PC-9 (cell line): Measurements from ENCODE around the gene TTL. TPM values are rescaled to one million over a fixed set of nuclear protein-coding genes. Genes with fewer than 3 reads are reported as not detected.

Experiments used
- BruUV-seq: library from RNA; stranded (reverse); fragments of 400-500 nt; replicated peaks from 2 replicates; lab custom pipeline; 2021; lab: Mats Ljungman, UMichigan
- CTCF ChIA-PET: fragments of 300-600 bp; sonication (Branson Sonifier 250); formaldehyde crosslinking; loops from one replicate; lab custom pipeline; 2022; ENCODE audit warnings: antibody characterized with exemption; lab: Charles Lee
- POLR2A ChIA-PET: fragments of 300-600 bp; sonication (Branson Sonifier 250); formaldehyde crosslinking; loops from one replicate; lab custom pipeline; 2022; ENCODE audit warnings: antibody characterized with exemption; ENCODE audit not compliant: unreplicated experiment; lab: Charles Lee
- DNase-seq, 2 experiments: peaks; one replicate each; pipeline versions ENCODE4 v3.0.0 to v3.0.0-alpha.2; 2015 to 2022; ENCODE audit warnings: mixed read lengths in 1 of 2
- H2AFZ ChIP-seq: fragments of 200-600 bp; sonication (generic); 2 replicates; pipeline ENCODE4 v1.8.1; 2017; ENCODE audit warnings: antibody characterized with exemption
- H3F3A ChIP-seq: fragments of 200-600 bp; sonication (generic); 2 replicates; pipeline ENCODE4 v1.8.1; 2017; ENCODE audit warnings: antibody characterized with exemption, mild to moderate bottlenecking, low read depth; ENCODE audit not compliant: insufficient read depth
- H3K27ac ChIP-seq: fragments of 200-600 bp; sonication (generic); 2 replicates; pipeline ENCODE4 v1.6.1; 2016; ENCODE audit warnings: mixed run types
- H3K27me3 ChIP-seq: fragments of 200-600 bp; sonication (generic); 2 replicates; pipeline ENCODE4 v1.6.1; 2016; ENCODE audit warnings: low read depth, mixed run types; ENCODE audit not compliant: insufficient read depth
- H3K36me3 ChIP-seq: fragments of 200-600 bp; sonication (generic); 2 replicates; pipeline ENCODE4 v1.6.1; 2016; ENCODE audit warnings: low read depth, mixed run types
- H3K4me1 ChIP-seq: fragments of 200-600 bp; sonication (generic); replicated peaks from 2 replicates; pipeline ENCODE4 v1.6.1; 2016; ENCODE audit warnings: mixed run types; ENCODE audit not compliant: insufficient read depth
- H3K4me2 ChIP-seq: fragments of 200-600 bp; sonication (generic); 2 replicates; pipeline ENCODE4 v1.6.1; 2017; ENCODE audit warnings: mixed run types
- H3K4me3 ChIP-seq: fragments of 200-600 bp; sonication (generic); 2 replicates; pipeline ENCODE4 v1.6.1; 2016; ENCODE audit warnings: mixed run types
- H3K79me2 ChIP-seq: fragments of 200-600 bp; sonication (generic); 2 replicates; pipeline ENCODE4 v1.6.1; 2017; ENCODE audit warnings: low read depth, mixed run types
- H3K9me2 ChIP-seq: fragments of 200-600 bp; sonication (generic); 2 replicates; pipeline ENCODE4 v1.8.1; 2017; ENCODE audit warnings: mild to moderate bottlenecking; ENCODE audit not compliant: insufficient read depth
- H3K9me3 ChIP-seq: fragments of 200-600 bp; sonication (generic); 2 replicates; pipeline ENCODE4 v1.8.1; 2016; ENCODE audit warnings: low read depth; ENCODE audit not compliant: insufficient read depth
- H4K20me1 ChIP-seq: fragments of 200-600 bp; sonication (generic); 2 replicates; pipeline ENCODE4 v1.8.1; 2017; ENCODE audit not compliant: insufficient read depth
- EZH2 ChIP-seq: fragments of 200-600 bp; sonication (generic); IDR thresholded peaks from 2 replicates; pipeline ENCODE4 v1.8.0; 2017; ENCODE audit warnings: antibody characterized with exemption, low read depth
- intact Hi-C: fragments of 100-400 bp; cut with micrococcal nuclease; formaldehyde crosslinking; loops from one replicate; pipeline ENCODE4 v1.10.0; 2022; ENCODE audit not compliant: unreplicated experiment
- total RNA-seq: library from RNA; stranded (reverse); gene quantifications from 2 replicates; pipeline ENCODE4 v1.2.3, GENCODE V29; 2021
- TF ChIP-seq, protein P1 (sequence below): fragments of 200-600 bp; sonication (generic); conservative IDR thresholded peaks from 2 replicates; pipeline ENCODE4 v1.6.1; 2017; ENCODE audit warnings: mixed run types, antibody characterized with exemption, mild to moderate bottlenecking, moderate library complexity

TTL gene
- total RNA-seq, 1 experiment from 2014 or later: 25.4 TPM

DNA sequence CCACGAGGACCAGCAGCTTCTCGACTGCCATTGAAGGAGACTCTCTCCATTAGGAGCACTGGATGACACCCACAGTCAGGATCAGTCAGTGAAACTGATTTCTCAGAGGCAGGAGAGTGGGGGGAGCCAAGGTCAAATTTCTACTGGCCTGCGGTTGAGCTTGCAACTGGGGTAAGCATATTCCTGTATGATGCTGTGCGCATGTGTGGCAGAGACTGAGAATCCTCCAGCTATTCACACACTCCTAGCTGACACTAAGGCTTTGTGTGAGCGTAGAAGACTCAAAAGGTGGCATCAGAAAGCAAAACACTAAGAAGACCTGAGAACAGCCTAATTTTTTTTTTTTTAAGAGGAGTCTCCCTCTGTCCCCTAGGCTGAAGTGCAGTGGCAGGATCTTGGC is 19.8 kb upstream of the TTL start:
- no peaks in the 10 kb centered on the region for H3F3A ChIP-seq
- H3K9me3 ChIP-seq: no peaks in the 10 kb centered on the region
- no peaks in the 10 kb centered on the region for H3K9me2 ChIP-seq
- no peak for DNase-seq
- no peaks in the 10 kb centered on the region for H3K36me3 ChIP-seq
- no peak overlapping the region for H2AFZ ChIP-seq
- no peaks in the 10 kb centered on the region for H3K4me1 ChIP-seq
- no peak overlapping the region for H3K4me3 ChIP-seq
- POLR2A ChIA-PET: interaction anchor here (0.5 kb wide), 1 partner anchor 1492 kb away, joined by 3 read pairs; no protein-coding TSS in a partner anchor
- BruUV-seq: no TSS peak
- no peak overlapping the region for H3K27ac ChIP-seq
- no peak for TF ChIP-seq EZH2
- TF ChIP-seq, protein P1, sequence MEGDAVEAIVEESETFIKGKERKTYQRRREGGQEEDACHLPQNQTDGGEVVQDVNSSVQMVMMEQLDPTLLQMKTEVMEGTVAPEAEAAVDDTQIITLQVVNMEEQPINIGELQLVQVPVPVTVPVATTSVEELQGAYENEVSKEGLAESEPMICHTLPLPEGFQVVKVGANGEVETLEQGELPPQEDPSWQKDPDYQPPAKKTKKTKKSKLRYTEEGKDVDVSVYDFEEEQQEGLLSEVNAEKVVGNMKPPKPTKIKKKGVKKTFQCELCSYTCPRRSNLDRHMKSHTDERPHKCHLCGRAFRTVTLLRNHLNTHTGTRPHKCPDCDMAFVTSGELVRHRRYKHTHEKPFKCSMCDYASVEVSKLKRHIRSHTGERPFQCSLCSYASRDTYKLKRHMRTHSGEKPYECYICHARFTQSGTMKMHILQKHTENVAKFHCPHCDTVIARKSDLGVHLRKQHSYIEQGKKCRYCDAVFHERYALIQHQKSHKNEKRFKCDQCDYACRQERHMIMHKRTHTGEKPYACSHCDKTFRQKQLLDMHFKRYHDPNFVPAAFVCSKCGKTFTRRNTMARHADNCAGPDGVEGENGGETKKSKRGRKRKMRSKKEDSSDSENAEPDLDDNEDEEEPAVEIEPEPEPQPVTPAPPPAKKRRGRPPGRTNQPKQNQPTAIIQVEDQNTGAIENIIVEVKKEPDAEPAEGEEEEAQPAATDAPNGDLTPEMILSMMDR: no peak
- no peaks in the 10 kb centered on the region for H3K79me2 ChIP-seq
- no peaks in the 10 kb centered on the region for H3K27me3 ChIP-seq
- CTCF ChIA-PET: no interaction called here
- intact Hi-C loops: no loop called here
- H3K4me2 ChIP-seq: no peak overlapping the region
- H4K20me1 ChIP-seq: no peaks in the 10 kb centered on the region

DNA sequence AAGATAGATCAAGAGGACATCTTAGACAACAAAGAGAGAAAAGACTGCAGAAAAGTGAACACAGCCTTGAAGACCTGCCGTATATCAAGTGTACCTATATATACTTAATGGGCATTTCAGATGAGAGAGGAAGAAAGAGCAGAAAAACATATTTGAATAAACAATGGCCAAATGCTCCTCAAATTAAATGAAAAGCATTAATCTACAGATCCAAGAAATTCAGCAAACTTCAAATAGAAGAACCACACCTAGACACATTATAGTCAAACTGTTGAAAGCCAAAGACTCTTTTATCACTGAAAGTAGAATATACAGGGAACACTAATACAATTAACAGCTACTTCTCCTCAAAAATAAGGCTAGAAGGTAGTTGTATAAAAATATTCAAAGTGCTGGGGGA is 18.7 kb upstream of the TTL start:
- ChIA-PET CTCF (no interaction called here), POLR2A (no interaction called here)
- no peaks in the 10 kb centered on the region for H3K36me3 ChIP-seq
- no TSS peak for BruUV-seq
- H3K9me3 ChIP-seq: no peaks in the 10 kb centered on the region
- H3K9me2 ChIP-seq: no peaks in the 10 kb centered on the region
- H3K79me2 ChIP-seq: no peaks in the 10 kb centered on the region
- intact Hi-C loops: no loop called here
- H2AFZ ChIP-seq: no peak overlapping the region
- no peaks in the 10 kb centered on the region for H3K4me1 ChIP-seq
- no peak overlapping the region for H3K4me2 ChIP-seq
- H3K27me3 ChIP-seq: no peaks in the 10 kb centered on the region
- H3K4me3 ChIP-seq: no peak overlapping the region
- no peak for TF ChIP-seq EZH2
- TF ChIP-seq, protein P1: no peak
- H3F3A ChIP-seq: no peaks in the 10 kb centered on the region
- no peak overlapping the region for H3K27ac ChIP-seq
- no peaks in the 10 kb centered on the region for H4K20me1 ChIP-seq
- no peak for DNase-seq

DNA sequence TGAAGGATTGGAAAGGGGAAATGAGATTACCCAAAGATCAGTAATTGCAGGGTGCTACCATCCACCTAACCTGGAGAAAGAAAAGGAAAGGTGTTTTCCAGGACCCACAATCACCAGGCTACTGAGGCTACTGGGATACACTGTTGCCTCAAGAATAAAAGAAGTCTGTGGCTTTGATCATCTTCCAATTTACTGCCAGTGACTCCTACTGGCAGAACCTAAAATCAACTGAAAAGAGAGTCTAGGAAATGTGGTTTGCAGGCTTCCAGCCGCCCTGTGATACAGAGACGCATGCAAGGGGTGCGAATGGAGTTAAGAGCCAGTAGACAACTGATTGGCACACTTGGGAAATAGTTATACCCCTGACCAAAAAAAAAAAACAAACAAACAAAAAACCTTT is 16.6 kb upstream of the TTL start:
- BruUV-seq: no TSS peak
- H3K4me3 ChIP-seq: no peak overlapping the region
- POLR2A ChIA-PET: no interaction called here
- no peak for TF ChIP-seq EZH2
- TF ChIP-seq, protein P1: 0 out of 2 replicates have a peak, but pooled peaks have one; percentile 23
- no peaks in the 10 kb centered on the region for H4K20me1 ChIP-seq
- H3K36me3 ChIP-seq: no peaks in the 10 kb centered on the region
- no peak for DNase-seq
- no peak overlapping the region for H2AFZ ChIP-seq
- no peaks in the 10 kb centered on the region for H3K4me1 ChIP-seq
- peaks cover 7% of the 10 kb centered on the region; the same call in 1 of the 2 replicates for H3K9me2 ChIP-seq
- no peaks in the 10 kb centered on the region for H3K9me3 ChIP-seq
- H3F3A ChIP-seq: no peaks in the 10 kb centered on the region
- CTCF ChIA-PET: no interaction called here
- no peak overlapping the region for H3K27ac ChIP-seq
- no peak overlapping the region for H3K4me2 ChIP-seq
- no peaks in the 10 kb centered on the region for H3K79me2 ChIP-seq
- intact Hi-C loops: no loop called here
- H3K27me3 ChIP-seq: peaks cover 5% of the 10 kb centered on the region; the same call in 1 of the 2 replicates
